AG04449 (cell line): Measurements from ENCODE around the gene ANAPC2.
A peak's percentile ranks its signal among the peaks of the same experiment; 100 is the strongest.

ENCODE experiments used
- CTCF ChIA-PET: fragments of 350-600 bp; formaldehyde crosslinking; extraction: SDS; loops from one replicate; lab custom pipeline; 2021; ENCODE audit warnings: antibody characterized with exemption; lab: Yijun Ruan, JAX
- POLR2A ChIA-PET: fragments of 400-600, 350-600 bp; formaldehyde crosslinking; extraction: SDS; loops from one replicate; lab custom pipeline; 2020; ENCODE audit warnings: antibody characterized with exemption, inconsistent platforms; lab: Yijun Ruan, JAX
- DNase-seq: peaks from one replicate; pipeline ENCODE4 v3.0.0-alpha.2; 2010; ENCODE audit warnings: low read depth, low spot score
- H3K4me3 ChIP-seq: 2 replicates; pipeline ENCODE4 v1.5.1; 2011; ENCODE audit warnings: low read depth, mild to moderate bottlenecking, control low read depth, low read length
- TF ChIP-seq, protein P1 (sequence below): IDR thresholded peaks from one replicate; pipeline ENCODE4 v1.5.1; 2011; ENCODE audit warnings: mild to moderate bottlenecking, moderate library complexity, low read length, control low read depth, inconsistent platforms; ENCODE audit not compliant: insufficient read depth; ENCODE audit errors: missing control alignments

Gene ANAPC2

DNA sequence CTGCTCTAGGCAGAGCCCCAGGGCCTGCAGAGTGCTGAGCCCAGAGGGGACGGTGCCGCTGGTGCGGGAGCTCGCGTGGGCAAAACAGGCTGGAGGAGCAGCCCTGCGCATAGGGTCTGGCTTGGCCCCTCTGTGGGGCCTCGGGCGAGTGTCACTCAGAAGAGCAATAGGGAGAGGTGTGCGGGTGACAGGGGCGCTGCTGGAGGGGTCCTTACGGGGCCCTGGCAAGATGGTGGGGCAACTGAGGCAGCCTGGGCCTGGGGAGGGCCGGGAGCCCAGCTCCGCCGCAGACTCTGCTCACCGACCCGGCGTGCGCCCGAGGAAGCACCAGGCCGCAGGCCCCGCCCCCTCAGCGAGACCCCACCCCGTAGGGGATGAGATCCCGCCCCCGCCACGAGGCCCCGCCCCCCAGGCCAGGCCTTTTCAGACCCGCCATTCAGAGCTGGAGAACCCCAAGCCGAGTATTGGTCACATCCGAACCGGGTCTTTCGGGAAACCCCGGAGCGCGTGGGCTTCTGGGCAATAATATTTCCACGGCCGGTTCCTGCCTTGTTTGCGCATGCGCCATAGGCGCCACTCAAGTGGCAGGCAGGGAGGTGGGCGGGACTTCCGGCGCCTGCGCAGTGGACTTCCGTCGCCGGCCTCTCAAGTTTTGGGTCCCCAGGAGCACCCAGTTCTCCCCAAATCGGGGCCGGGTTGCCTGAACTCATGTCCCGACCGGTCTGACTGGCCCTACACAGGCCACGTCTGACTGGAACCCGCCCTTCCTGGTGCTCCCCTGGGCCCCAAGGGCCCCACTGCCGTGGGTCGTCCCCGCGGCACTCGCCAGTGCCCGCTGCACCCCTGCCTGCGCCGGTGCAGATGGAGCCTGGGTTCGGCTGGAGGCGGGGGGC lies 35.0 kb upstream of the ANAPC2 start:
- POLR2A ChIA-PET = interaction anchor here (0.6 to 3.1 kb wide), 13 partner anchors 8 to 108 kb away, joined by 3 to 19 read pairs (median 3); partner anchors contain the start of genes DPP7, NDOR1, TMEM203 and TUBB4B
- H3K4me3 ChIP-seq = peak overlapping the region; percentile 87
- peak; percentile 80 for DNase-seq
- TF ChIP-seq, protein P1, sequence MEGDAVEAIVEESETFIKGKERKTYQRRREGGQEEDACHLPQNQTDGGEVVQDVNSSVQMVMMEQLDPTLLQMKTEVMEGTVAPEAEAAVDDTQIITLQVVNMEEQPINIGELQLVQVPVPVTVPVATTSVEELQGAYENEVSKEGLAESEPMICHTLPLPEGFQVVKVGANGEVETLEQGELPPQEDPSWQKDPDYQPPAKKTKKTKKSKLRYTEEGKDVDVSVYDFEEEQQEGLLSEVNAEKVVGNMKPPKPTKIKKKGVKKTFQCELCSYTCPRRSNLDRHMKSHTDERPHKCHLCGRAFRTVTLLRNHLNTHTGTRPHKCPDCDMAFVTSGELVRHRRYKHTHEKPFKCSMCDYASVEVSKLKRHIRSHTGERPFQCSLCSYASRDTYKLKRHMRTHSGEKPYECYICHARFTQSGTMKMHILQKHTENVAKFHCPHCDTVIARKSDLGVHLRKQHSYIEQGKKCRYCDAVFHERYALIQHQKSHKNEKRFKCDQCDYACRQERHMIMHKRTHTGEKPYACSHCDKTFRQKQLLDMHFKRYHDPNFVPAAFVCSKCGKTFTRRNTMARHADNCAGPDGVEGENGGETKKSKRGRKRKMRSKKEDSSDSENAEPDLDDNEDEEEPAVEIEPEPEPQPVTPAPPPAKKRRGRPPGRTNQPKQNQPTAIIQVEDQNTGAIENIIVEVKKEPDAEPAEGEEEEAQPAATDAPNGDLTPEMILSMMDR = no peak
- CTCF ChIA-PET = interaction anchor here (1.0 to 6.6 kb wide), 9 partner anchors 13 to 176 kb away, joined by 3 to 139 read pairs (median 4); partner anchors contain the start of genes ANAPC2, NPDC1, SAPCD2 and SSNA1

DNA sequence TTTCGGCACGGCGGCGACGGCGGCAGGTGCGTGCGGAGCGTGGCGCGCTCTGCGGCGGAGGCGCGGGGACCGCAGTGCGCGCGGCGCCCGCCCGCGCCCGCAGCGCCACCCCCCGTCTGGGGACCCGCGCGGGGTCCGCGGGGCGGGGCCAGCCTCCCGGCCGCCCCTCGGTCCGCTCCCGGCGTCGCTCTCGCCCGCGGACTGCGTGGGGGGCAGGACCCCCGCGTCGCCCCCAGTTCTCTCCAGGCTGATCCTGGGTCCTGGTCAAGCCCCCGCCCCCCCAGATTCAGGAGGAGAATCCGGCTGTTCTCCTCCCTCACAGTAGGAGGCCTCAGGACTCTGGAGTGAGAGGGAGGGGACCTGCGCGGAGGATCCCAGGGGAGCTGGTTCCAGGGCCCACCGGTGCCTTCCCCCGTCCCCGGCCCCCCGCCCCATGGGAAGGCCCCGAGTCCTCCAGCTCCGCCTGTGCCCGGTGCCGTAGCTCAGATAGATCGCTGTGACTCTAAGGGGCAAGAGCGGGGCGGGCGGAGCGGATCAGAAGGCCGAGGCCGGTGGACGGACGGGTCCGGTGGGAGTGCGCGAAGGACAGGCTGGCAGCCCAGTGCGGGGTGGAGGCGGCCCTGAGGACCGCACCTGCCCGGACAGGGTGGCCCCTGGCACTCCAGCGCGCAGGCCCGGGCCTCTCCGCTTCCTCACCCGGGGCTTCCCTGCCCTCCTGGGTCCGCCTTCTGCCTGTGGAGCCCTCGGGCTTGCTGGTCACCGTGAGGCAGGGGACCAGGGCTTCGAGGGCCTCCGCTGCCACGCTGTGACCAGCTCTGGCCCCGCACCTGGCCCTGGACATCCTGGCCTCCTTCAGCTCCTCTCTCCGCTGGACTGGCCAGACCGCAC lies 34.1 kb upstream of the ANAPC2 start, which contains the start of gene RNF208:
Gene RNF208, minus strand, starts transcription at position 51 of the 888 bp plus-strand sequence. CDS start 1,028 bp downstream, outside the sequence.
- peak within 1 kb of the TSS; percentile 55 for H3K4me3 ChIP-seq
- no peak for DNase-seq
- TF ChIP-seq, protein P1 = peak; percentile 4
- ChIA-PET POLR2A (interaction anchor here (0.6 to 3.1 kb wide), 10 partner anchors 9 to 107 kb away, joined by 3 to 19 read pairs (median 5); partner anchors contain the start of genes DPP7, NDOR1, TMEM203 and TUBB4B), CTCF (interaction anchor here (0.7 to 6.6 kb wide), 10 partner anchors 15 to 175 kb away, joined by 3 to 139 read pairs (median 4); partner anchors contain the start of genes ANAPC2, NPDC1, SAPCD2 and SSNA1)

DNA sequence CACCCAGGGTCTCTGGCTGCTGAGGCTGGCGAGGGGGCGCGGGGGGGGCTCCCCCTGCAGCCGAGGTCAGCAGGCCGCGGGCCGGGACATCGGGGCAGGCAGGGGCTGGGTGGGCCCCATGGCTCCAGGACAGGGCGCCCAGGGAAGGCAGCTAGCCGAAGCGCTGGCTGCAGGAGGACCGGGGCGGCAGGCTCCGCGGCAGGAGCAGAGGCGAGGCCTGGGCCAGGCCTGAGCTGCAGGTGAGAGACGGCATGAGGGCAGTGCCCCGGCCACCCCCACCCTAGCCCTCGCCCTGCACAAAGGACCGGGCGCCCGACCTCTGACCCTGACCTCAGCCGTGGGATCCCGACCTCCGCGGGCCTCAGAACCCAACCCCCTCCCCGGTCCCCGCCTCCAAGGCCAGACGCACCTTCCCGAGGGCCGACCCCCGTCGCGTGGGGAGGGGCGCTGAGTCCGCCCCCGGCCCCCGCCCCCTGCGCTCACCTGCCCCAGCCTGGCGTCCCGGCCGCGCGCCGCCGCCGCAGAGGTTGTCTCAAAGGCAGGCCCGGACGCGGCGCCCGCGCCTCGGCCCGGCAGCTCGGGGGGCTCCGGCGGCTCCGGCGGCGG lies 33.2 kb upstream of the ANAPC2 start:
- CTCF ChIA-PET = interaction anchor here (1.0 to 3.8 kb wide), 5 partner anchors 15 to 175 kb away, joined by 3 to 14 read pairs (median 3); partner anchors contain the start of gene NPDC1
- TF ChIP-seq, protein P1 = no peak

DNA sequence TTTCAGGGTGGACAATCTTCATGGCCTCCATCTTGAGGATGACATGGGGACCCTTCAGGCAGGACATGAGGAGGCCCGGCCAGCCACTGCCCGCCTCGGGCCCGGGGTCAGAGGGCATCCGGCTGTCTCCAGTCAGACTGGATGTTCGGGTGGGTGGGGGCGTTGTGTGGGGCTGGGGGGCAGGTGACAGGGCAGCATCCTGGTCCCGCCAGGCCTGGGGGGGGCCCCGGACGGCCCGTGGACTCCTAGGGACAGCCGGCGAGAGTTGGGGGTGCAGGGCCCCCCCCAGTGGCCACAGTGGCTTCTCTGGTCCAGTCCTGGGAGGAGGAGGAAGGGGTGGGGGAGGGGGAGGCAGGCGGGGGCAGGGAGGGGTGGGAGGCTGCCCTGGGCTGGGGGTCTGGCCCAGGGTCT lies 32.7 kb upstream of the ANAPC2 start:
- no peak overlapping the region for H3K4me3 ChIP-seq
- POLR2A ChIA-PET = interaction anchor here (1.4 to 3.1 kb wide), 2 partner anchors 19 to 20 kb away, joined by 4 to 19 read pairs; partner anchors contain the start of genes TPRN and TUBB4B
- CTCF ChIA-PET = interaction anchor here (0.7 to 3.8 kb wide), 4 partner anchors 15 to 192 kb away, joined by 3 to 14 read pairs (median 3); partner anchors contain the start of gene NPDC1
- no peak for DNase-seq
- TF ChIP-seq, protein P1 = no peak

More for the DNA sequence above, 33.2 kb upstream of the ANAPC2 start:
- POLR2A ChIA-PET = interaction anchor here (3.1 kb wide), 1 partner anchor 19 kb away, joined by 19 read pairs; the partner anchor contains the start of gene TUBB4B
- no peak for DNase-seq
- peak overlapping the region; percentile 40 for H3K4me3 ChIP-seq

DNA sequence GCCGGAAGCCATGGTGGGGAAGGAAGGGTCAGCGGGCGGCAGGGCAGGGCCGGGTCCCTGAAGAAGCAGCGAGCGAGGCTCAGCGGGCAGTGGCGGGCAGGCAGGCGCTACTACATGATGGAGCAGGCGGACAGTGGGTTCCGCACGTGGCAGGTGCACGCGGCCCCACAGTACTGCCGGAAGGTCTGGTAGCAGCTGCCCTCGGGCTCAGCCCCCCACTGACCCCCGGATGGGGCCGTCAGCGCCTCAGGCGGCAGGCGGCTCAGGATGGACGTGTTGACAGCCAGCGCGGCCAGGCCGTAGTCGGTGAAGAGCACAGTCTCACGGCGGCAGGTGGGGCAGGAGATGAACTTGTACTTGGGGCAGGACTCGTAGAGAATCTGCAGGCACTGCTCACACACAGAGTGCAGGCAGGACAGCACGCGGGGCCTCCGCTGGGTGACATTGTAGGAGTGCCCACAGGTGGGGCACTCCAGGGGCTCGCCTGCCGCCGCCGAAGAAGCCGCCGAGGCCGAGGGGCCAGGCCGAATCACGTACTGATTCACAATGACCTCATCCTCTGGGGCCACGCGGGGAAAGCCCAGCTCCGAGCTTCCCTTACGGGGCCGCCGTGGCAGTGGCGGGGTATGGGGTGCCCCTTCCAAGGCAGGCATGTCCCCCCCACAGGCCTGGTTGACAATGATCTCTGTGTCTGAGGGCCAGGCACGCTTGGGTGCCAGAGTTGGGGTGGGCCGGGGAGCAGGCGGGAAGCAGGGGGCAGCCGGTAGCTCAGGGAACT lies 32.1 kb upstream of the ANAPC2 start:
- no peak overlapping the region for H3K4me3 ChIP-seq
- ChIA-PET CTCF (interaction anchor here (0.7 to 3.8 kb wide), 4 partner anchors 16 to 191 kb away, joined by 3 to 14 read pairs (median 3); partner anchors contain the start of gene NPDC1), POLR2A (interaction anchor here (1.4 to 3.1 kb wide), 2 partner anchors 20 kb away, joined by 4 to 19 read pairs; partner anchors contain the start of genes TPRN and TUBB4B)
- TF ChIP-seq, protein P1 = no peak
- no peak for DNase-seq
